Breast epithelium (tissue), 4 donors: Measurements from ENCODE around the gene RNF224. TPM values are rescaled to one million over a fixed set of nuclear protein-coding genes. Genes with fewer than 3 reads are reported as not detected.
A peak's percentile ranks its signal among the peaks of the same experiment; 100 is the strongest.

Experiments used
- DNase-seq, 2 donors: peaks; one replicate each; pipeline ENCODE4 v3.0.0-alpha.2; 2019; ENCODE audit warnings: low spot score in 2 of 2
- H3K27ac ChIP-seq, 2 donors: fragments of 200-600 bp; sonication (generic) in 1 of 2; one replicate each; pipeline ENCODE4 v1.5.1; 2016 to 2019; ENCODE audit warnings: mild to moderate bottlenecking in 1 of 2
- H3K27me3 ChIP-seq, 2 donors: fragments of 200-600 bp; sonication (generic) in 1 of 2; one replicate each; pipeline versions ENCODE4 v1.5.1 to v1.6.0; 2017 to 2019; ENCODE audit warnings: control low read depth in 1 of 2, mild to moderate bottlenecking in 1 of 2
- H3K36me3 ChIP-seq: fragments of 200-600 bp; one replicate; pipeline ENCODE4 v1.5.1; 2019
- H3K4me1 ChIP-seq, 2 donors: fragments of 200-600 bp; sonication (generic); one replicate each; pipeline ENCODE4 v1.5.1; 2016 to 2019; ENCODE audit warnings: control low read depth in 1 of 2
- H3K4me3 ChIP-seq, 3 donors: fragments of 200-600 bp; sonication (generic); 1 replicate in 2 of 3; 2 replicates in 1 of 3; pipeline ENCODE4 v1.5.1; 2016 to 2019; ENCODE audit warnings: mild to moderate bottlenecking in 3 of 3, moderate library complexity in 2 of 3
- H3K9me3 ChIP-seq, 2 donors: fragments of 200-600 bp; sonication (generic) in 1 of 2; one replicate each; pipeline ENCODE4 v1.5.1; 2016 to 2019; ENCODE audit warnings: control low read depth in 1 of 2
- POLR2A ChIP-seq: fragments of 450-650 bp; IDR thresholded peaks from one replicate; pipeline ENCODE4 v1.6.1; 2016; ENCODE audit warnings: antibody characterized with exemption, mild to moderate bottlenecking, moderate library complexity
- POLR2AphosphoS5 ChIP-seq, 3 donors: sonication (generic); formaldehyde crosslinking; IDR thresholded peaks; one replicate each; pipeline ENCODE4 v1.6.1; 2017; ENCODE audit warnings: antibody characterized with exemption in 3 of 3
- intact Hi-C: fragments of 100-400 bp; cut with DNase I; formaldehyde crosslinking; loops from one replicate; pipeline ENCODE4 v1.15.1; 2023; ENCODE audit warnings: low total_unique reads
- total RNA-seq, 3 donors: library from RNA; depleted of rRNA; stranded (reverse); fragments of >200 nt; gene quantifications; one replicate each; pipeline ENCODE4 v1.1.0, GENCODE V29; 2016
- TF ChIP-seq, protein P1 (sequence below), 3 donors: fragments of 450-650 bp; IDR thresholded peaks; one replicate each; pipeline ENCODE4 v1.5.1; 2016 to 2017; ENCODE audit warnings: antibody characterized with exemption in 3 of 3, mild to moderate bottlenecking in 3 of 3, moderate library complexity in 3 of 3

Gene RNF224
- total RNA-seq: under 1 TPM in 1 of 3 donors, not detected in 2; 0.29 TPM

DNA sequence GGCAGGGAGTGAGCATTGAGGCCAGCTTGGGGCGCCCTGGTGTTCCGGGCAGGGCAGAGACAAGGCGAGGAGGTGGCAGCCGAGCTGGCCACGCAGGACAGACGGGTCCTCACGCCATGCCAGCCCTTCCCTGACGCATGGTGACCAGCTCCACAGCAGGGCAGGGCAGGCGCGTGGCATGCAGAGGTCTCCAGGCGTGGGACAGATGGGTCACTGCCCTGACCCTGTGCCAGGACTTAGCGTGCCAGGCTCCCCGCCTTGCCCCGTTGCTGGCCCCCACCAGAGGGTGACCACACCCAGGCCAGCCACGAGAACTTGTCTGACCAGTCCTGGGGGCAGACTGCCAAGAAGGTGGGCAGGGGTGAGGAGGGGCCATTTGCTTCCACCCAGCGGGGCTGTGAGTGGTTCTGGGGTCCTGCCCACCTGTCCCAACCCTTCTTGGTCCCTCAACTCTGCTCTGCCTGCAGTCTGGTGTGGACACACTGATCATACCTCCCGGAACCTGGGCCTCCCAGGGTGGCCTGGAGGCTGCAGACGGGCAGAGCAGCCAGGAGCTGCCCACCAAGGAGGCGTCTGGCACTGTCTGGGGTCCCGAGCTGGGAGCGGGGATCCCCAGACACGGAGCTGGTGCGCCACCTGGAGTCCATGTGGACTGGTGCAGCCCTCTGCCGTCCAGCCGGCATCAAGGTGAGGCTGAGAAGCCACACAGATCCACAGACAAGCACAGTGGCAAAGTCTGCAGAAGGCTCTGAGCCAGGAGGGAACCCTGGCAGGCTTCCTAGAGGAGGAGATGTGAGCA, at the start of gene RNF224:
Gene RNF224 (plus strand): TSS at position 449 of the 799 bp plus-strand sequence. CDS start 834 bp downstream, outside the sequence.
- intact Hi-C loops: loop anchor here (5.0 kb wide), 1 partner anchor 95 kb away; no protein-coding TSS in a partner anchor
- TF ChIP-seq POLR2A (no peak), POLR2AphosphoS5 (IDR thresholded peaks at IDR 0.05) (peak in 1 of 3 donors; percentile 61)
- TF ChIP-seq, protein P1, sequence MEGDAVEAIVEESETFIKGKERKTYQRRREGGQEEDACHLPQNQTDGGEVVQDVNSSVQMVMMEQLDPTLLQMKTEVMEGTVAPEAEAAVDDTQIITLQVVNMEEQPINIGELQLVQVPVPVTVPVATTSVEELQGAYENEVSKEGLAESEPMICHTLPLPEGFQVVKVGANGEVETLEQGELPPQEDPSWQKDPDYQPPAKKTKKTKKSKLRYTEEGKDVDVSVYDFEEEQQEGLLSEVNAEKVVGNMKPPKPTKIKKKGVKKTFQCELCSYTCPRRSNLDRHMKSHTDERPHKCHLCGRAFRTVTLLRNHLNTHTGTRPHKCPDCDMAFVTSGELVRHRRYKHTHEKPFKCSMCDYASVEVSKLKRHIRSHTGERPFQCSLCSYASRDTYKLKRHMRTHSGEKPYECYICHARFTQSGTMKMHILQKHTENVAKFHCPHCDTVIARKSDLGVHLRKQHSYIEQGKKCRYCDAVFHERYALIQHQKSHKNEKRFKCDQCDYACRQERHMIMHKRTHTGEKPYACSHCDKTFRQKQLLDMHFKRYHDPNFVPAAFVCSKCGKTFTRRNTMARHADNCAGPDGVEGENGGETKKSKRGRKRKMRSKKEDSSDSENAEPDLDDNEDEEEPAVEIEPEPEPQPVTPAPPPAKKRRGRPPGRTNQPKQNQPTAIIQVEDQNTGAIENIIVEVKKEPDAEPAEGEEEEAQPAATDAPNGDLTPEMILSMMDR (IDR thresholded peaks at IDR 0.05): peak; percentile 57 to 99 (median 89)
- H3K36me3 ChIP-seq: no peaks in the 10 kb centered on the region
- peaks cover 7% of the 10 kb centered on the region in 2 donors for H3K4me1 ChIP-seq
- DNase-seq: peak; percentile 76 to 89
- no peaks in the 10 kb centered on the region for H3K9me3 ChIP-seq
- peak within 1 kb of the TSS; percentile 53 to 78 for H3K27ac ChIP-seq
- peak within 1 kb of the TSS in 2 of 3 donors; percentile 6 to 25 for H3K4me3 ChIP-seq
- peaks cover 4 to 43% of the 10 kb centered on the region in 2 donors for H3K27me3 ChIP-seq

DNA sequence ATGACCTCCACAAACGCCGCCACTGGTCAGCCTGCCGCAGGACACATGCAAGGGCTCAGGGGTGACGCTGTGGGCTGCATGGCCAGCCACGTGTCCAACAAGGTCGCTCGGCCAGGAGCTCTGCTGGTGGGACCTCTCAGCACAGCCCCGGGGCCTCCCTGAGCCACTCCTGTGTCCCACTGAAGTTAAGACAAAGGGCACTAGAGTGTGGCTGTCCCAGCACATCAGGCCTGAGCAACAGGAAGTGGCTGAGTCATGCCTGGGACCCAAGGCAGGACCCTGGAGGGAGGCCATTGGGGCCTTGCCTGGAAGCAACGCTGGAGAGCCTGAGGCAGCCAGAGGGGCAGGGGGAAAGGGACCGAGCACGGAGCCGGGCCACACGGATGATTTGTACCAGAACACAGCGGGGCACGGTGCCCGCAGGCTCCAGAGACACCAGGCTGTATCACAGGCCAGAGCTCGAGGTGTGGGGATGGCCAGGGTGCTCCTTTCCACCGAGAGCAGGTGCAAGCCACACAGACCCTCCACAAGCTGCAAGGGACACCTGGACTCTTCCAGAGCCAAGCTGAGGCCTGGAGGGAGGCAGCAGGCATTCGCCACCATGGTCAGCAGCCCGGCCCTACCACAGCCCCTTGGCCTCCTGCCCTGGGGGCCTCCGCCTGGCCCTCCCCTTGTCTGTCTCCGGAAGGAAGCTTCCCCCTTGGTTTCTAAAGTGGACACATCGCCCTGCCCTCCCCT, 48.9 kb upstream of the RNF224 start:
- no peak overlapping the region for H3K4me3 ChIP-seq
- H3K36me3 ChIP-seq: peaks cover 4% of the 10 kb centered on the region
- no peak for DNase-seq
- H3K9me3 ChIP-seq: no peaks in the 10 kb centered on the region
- intact Hi-C loops: no loop called here
- H3K27ac ChIP-seq: no peak overlapping the region
- H3K4me1 ChIP-seq: peaks cover 0 to 3% of the 10 kb centered on the region in 2 donors
- TF ChIP-seq POLR2A: no peak
- TF ChIP-seq POLR2AphosphoS5 (IDR thresholded peaks at IDR 0.05): no peak
- TF ChIP-seq, protein P1 (IDR thresholded peaks at IDR 0.05): no peak
- H3K27me3 ChIP-seq: no peaks in the 10 kb centered on the region

DNA sequence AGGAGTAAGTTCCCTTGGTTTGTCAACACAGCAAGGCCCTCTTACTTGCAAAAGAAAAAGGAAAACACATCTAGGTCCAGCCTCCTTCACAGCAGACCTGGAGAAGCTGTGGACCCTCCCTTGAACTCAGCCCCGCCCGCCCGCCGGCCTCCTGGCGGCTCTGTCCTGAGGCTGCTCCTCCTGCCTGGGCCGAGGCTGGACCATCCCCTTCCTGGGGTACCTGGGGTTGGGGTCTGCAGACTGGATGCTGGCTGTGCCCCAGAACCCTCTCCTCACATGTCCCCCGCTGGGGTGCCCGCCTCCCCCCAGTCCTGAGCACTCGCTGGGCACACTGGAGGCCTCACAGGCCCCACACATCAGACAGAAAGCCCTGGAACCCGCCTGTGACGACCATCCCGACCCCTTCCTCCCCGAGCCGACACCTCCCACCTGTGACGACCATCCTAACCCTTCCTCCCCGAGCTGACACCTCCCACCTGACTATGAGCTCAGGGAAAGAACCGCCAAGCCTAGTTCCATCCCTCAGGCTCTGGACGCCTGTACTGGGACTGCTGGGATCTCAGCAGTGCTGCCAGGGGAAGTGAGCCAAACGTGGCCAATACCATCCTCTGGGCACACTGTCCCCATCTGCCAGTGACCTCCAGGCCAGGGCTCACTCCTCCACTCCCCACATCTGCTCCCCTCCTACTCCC, 48.2 kb upstream of the RNF224 start:
- Histone ChIP-seq H3K9me3 (no peaks in the 10 kb centered on the region), H3K4me1 (no peaks in the 10 kb centered on the region), H3K36me3 (peaks cover 4% of the 10 kb centered on the region)

DNA sequence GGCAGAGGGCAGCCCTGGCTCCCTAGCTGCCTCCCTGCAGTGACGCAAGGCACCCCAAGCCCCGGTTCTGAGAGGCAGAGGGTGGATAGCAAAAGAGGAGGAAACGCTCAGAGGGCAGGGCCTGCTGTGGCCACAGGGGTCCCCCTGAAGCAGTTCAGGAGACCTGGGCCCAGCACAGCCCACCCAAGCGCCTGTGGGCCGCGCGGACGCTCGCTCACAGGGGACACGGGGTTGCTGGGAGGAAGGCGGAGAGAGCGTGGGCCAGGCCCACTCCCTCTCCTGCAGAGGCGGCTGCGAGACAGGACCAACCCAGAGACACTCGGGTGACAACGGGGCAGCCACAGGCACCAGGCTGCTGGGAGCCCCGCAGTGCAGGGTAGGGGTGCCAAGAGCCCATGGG, 47.5 kb upstream of the RNF224 start:
- Histone ChIP-seq H3K36me3 (peaks cover 4% of the 10 kb centered on the region), H3K9me3 (no peaks in the 10 kb centered on the region), H3K4me3 (no peak overlapping the region), H3K4me1 (no peaks in the 10 kb centered on the region), H3K27me3 (no peaks in the 10 kb centered on the region), H3K27ac (no peak overlapping the region)
- TF ChIP-seq POLR2AphosphoS5 (IDR thresholded peaks at IDR 0.05) (no peak), POLR2A (no peak)
- TF ChIP-seq, protein P1 (IDR thresholded peaks at IDR 0.05): no peak
- intact Hi-C loops: no loop called here
- no peak for DNase-seq

More for the DNA sequence above, 48.2 kb upstream of the RNF224 start:
- TF ChIP-seq, protein P1 (IDR thresholded peaks at IDR 0.05): no peak
- TF ChIP-seq POLR2A (no peak), POLR2AphosphoS5 (IDR thresholded peaks at IDR 0.05) (no peak)
- no peak overlapping the region for H3K27ac ChIP-seq
- intact Hi-C loops: no loop called here
- no peak for DNase-seq
- H3K27me3 ChIP-seq: no peaks in the 10 kb centered on the region
- no peak overlapping the region for H3K4me3 ChIP-seq
